Neural cell (in vitro differentiated cells): Measurements from ENCODE around the gene KL. TPM values are rescaled to one million over a fixed set of nuclear protein-coding genes. Genes with fewer than 3 reads are reported as not detected.

ENCODE experiments used
- H2AFZ ChIP-seq: fragments of 200-600, 300-800 bp; sonication (generic), shearing (Covaris generic); 2 replicates; pipeline ENCODE4 v1.6.0; 2014; ENCODE audit warnings: low read depth, mild to moderate bottlenecking, antibody characterized with exemption, low read length, moderate library complexity
- H3F3A ChIP-seq: fragments of 200-600 bp; shearing (Covaris generic); 2 replicates; pipeline ENCODE4 v1.6.1; 2016; ENCODE audit warnings: mild to moderate bottlenecking, moderate library complexity, mixed read lengths, antibody characterized with exemption, low read length; ENCODE audit not compliant: insufficient read depth, poor library complexity, severe bottlenecking
- H3K27ac ChIP-seq: fragments of 200-600, 300-800 bp; sonication (generic), shearing (Covaris generic); 2 replicates; pipeline ENCODE4 v1.5.1; 2014; ENCODE audit warnings: mild to moderate bottlenecking, low read length, moderate library complexity
- H3K27me3 ChIP-seq: fragments of 300-800, 200-600 bp; sonication (generic), shearing (Covaris generic); 2 replicates; pipeline ENCODE4 v1.6.0; 2014; ENCODE audit warnings: mild to moderate bottlenecking, low read depth, low read length, moderate library complexity; ENCODE audit not compliant: insufficient read depth
- H3K36me3 ChIP-seq: fragments of 300-800, 200-600 bp; sonication (generic), shearing (Covaris generic); 2 replicates; pipeline ENCODE4 v1.5.1; 2014; ENCODE audit warnings: mild to moderate bottlenecking, antibody characterized with exemption, low read length, moderate library complexity; ENCODE audit not compliant: insufficient read depth
- H3K4me2 ChIP-seq: fragments of 300-800, 200-600 bp; sonication (generic), shearing (Covaris generic); 2 replicates; pipeline ENCODE4 v1.6.0; 2014; ENCODE audit warnings: mild to moderate bottlenecking, low read length
- H3K4me3 ChIP-seq: fragments of 300-800, 200-600 bp; sonication (generic), shearing (Covaris generic); 2 replicates; pipeline ENCODE4 v1.5.1; 2014; ENCODE audit warnings: mild to moderate bottlenecking, low read length, moderate library complexity
- H3K79me2 ChIP-seq: fragments of 200-600 bp; shearing (Covaris generic); replicated peaks from 2 replicates; pipeline ENCODE4 v1.6.0; 2014; ENCODE audit warnings: mild to moderate bottlenecking, low read length, moderate library complexity; ENCODE audit not compliant: insufficient read depth
- H3K9ac ChIP-seq: fragments of 300-800, 200-600 bp; sonication (generic), shearing (Covaris generic); 2 replicates; pipeline ENCODE4 v1.6.1; 2016; ENCODE audit warnings: mild to moderate bottlenecking, low read length, mixed read lengths
- H3K9me2 ChIP-seq: fragments of 200-600 bp; shearing (Covaris generic); 2 replicates; pipeline ENCODE4 v1.6.1; 2016; ENCODE audit warnings: mild to moderate bottlenecking, low read length, mixed read lengths; ENCODE audit not compliant: insufficient read depth
- H3K9me3 ChIP-seq: fragments of 200-600, 300-800 bp; sonication (generic), shearing (Covaris generic); 2 replicates; pipeline ENCODE4 v1.6.1; 2016; ENCODE audit warnings: mild to moderate bottlenecking, mixed run types, low read length, moderate library complexity, mixed read lengths
- H4K20me1 ChIP-seq: fragments of 200-600 bp; shearing (Covaris generic); 2 replicates; pipeline ENCODE4 v1.6.1; 2016; ENCODE audit warnings: mild to moderate bottlenecking, mixed run types; ENCODE audit not compliant: insufficient read depth
- EP300 ChIP-seq: fragments of 450-650 bp; conservative IDR thresholded peaks from 2 replicates; pipeline ENCODE4 v1.6.1; 2014; ENCODE audit warnings: antibody characterized with exemption, mild to moderate bottlenecking, moderate library complexity; ENCODE audit not compliant: poor library complexity, severe bottlenecking
- EZH2 ChIP-seq: fragments of 200-600, 300-800 bp; shearing (Covaris generic), sonication (generic); IDR thresholded peaks from 2 replicates; pipeline ENCODE4 v1.6.1; 2014; ENCODE audit warnings: antibody characterized with exemption, low read length, borderline replicate concordance, mild to moderate bottlenecking; ENCODE audit not compliant: insufficient read depth, poor library complexity, severe bottlenecking
- MXI1 ChIP-seq: fragments of 450-650 bp; conservative IDR thresholded peaks from 2 replicates; pipeline ENCODE4 v1.6.1; 2014; ENCODE audit warnings: antibody characterized with exemption, mild to moderate bottlenecking; ENCODE audit not compliant: poor library complexity, severe bottlenecking
- POLR2AphosphoS5 ChIP-seq: IDR thresholded peaks from 2 replicates; pipeline ENCODE4 v1.6.1; 2012
- RAD21 ChIP-seq: fragments of 450-650 bp; conservative IDR thresholded peaks from 2 replicates; pipeline ENCODE4 v1.6.1; 2014; ENCODE audit warnings: antibody characterized with exemption, mild to moderate bottlenecking, moderate library complexity
- SMC3 ChIP-seq: fragments of 450-650 bp; conservative IDR thresholded peaks from 2 replicates; pipeline ENCODE4 v1.6.1; 2014; ENCODE audit warnings: antibody characterized with exemption, mild to moderate bottlenecking, moderate library complexity; ENCODE audit not compliant: poor library complexity
- TAF1 ChIP-seq: IDR thresholded peaks from 2 replicates; pipeline ENCODE4 v1.6.1; 2012; ENCODE audit warnings: low read depth
- polyA plus RNA-seq: library from polyadenylated mRNA; depleted of rRNA; stranded (reverse); fragments of >200 nt; gene quantifications from 2 replicates; pipeline ENCODE4 v1.2.3, GENCODE V29; 2014
- TF ChIP-seq, protein P1 (sequence below): IDR thresholded peaks from 2 replicates; pipeline ENCODE4 v1.6.1; 2012; ENCODE audit warnings: borderline replicate concordance
- TF ChIP-seq, protein P2 (sequence below): fragments of 450-650 bp; IDR thresholded peaks from 2 replicates; pipeline ENCODE4 v1.5.1; 2014; ENCODE audit warnings: antibody characterized with exemption, mild to moderate bottlenecking, moderate library complexity; ENCODE audit not compliant: poor library complexity, severe bottlenecking

Gene KL
- polyA plus RNA-seq, 1 donor from 2014 or later, result 0.09 TPM

DNA sequence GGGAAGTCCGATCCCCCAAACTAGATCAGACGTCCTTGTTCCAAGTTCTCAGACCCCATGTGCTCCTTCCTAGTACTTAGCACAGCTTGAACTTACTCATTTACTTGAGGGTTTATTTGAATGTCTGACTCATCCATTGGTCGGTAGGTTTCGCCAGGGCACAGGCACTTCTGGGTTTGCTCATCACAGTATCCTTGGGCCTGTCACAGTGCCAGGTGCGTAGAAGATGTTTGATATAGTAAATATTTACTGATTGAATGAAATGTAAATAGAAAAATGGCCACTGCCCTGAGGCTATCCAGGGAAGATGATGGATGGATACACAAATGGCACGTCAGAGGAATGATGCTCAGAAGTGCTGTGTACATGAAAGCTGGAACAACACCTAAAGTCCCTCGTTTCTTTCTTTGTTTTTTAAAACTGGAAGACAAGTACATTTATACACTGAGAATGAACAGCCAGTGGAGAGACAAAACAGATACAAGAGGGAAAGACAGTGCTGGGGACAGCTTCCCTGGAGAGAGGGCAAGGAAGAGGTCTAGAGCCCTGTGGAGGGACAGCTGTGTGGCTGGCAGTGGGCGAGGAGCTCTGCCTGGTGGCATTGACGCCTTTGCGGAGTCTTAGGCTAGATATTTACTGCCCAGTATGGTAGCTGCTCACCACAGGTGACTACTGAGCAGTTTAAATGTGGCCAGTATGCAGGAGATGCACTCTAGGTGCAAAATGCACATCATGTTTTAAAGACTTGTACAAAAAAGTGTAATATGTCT lies 31.2 kb upstream of the KL start:
- no peak overlapping the region for H2AFZ ChIP-seq
- no peaks in the 10 kb centered on the region for H3K27me3 ChIP-seq
- H3K79me2 ChIP-seq, result no peaks in the 10 kb centered on the region
- H3K9me3 ChIP-seq, result no peaks in the 10 kb centered on the region
- H3K9ac ChIP-seq, result no peak overlapping the region
- no peaks in the 10 kb centered on the region for H3K9me2 ChIP-seq
- no peak overlapping the region for H3K27ac ChIP-seq
- H4K20me1 ChIP-seq, result no peaks in the 10 kb centered on the region
- H3F3A ChIP-seq, result no peaks in the 10 kb centered on the region
- no peak overlapping the region for H3K4me2 ChIP-seq
- H3K4me3 ChIP-seq, result no peak overlapping the region
- TF ChIP-seq EP300, result no peak
- TF ChIP-seq MXI1, result no peak
- TF ChIP-seq TAF1, result no peak
- TF ChIP-seq, protein P1, sequence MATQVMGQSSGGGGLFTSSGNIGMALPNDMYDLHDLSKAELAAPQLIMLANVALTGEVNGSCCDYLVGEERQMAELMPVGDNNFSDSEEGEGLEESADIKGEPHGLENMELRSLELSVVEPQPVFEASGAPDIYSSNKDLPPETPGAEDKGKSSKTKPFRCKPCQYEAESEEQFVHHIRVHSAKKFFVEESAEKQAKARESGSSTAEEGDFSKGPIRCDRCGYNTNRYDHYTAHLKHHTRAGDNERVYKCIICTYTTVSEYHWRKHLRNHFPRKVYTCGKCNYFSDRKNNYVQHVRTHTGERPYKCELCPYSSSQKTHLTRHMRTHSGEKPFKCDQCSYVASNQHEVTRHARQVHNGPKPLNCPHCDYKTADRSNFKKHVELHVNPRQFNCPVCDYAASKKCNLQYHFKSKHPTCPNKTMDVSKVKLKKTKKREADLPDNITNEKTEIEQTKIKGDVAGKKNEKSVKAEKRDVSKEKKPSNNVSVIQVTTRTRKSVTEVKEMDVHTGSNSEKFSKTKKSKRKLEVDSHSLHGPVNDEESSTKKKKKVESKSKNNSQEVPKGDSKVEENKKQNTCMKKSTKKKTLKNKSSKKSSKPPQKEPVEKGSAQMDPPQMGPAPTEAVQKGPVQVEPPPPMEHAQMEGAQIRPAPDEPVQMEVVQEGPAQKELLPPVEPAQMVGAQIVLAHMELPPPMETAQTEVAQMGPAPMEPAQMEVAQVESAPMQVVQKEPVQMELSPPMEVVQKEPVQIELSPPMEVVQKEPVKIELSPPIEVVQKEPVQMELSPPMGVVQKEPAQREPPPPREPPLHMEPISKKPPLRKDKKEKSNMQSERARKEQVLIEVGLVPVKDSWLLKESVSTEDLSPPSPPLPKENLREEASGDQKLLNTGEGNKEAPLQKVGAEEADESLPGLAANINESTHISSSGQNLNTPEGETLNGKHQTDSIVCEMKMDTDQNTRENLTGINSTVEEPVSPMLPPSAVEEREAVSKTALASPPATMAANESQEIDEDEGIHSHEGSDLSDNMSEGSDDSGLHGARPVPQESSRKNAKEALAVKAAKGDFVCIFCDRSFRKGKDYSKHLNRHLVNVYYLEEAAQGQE, result no peak
- no peaks in the 10 kb centered on the region for H3K36me3 ChIP-seq

DNA sequence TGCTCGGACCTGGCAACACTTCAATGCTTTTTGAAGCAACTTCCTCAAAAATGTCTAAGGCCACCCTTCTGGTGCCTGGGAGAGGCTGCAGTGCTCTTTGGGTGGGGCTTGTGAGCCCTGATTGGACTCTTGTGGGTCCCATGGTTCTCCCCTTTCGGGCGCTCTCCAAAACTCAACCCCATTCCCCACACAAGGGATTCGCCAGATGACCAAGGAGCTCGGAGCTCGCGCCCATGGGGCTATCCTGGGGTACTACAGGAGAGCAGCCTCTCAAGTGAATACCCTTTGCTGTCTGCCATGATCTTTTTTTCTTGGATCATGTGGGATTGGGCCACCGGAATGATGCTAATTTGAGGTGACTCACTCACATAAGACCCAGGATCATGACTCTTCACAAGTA lies 29.7 kb upstream of the KL start:
- Histone ChIP-seq H3K9me3 (no peaks in the 10 kb centered on the region), H3K27ac (no peak overlapping the region), H3K79me2 (no peaks in the 10 kb centered on the region), H3K4me2 (no peak overlapping the region), H2AFZ (no peak overlapping the region), H3K9ac (no peak overlapping the region), H3K4me3 (no peak overlapping the region), H3K27me3 (no peaks in the 10 kb centered on the region), H3K9me2 (no peaks in the 10 kb centered on the region), H3F3A (no peaks in the 10 kb centered on the region), H3K36me3 (no peaks in the 10 kb centered on the region), H4K20me1 (no peaks in the 10 kb centered on the region)
- TF ChIP-seq, protein P2, sequence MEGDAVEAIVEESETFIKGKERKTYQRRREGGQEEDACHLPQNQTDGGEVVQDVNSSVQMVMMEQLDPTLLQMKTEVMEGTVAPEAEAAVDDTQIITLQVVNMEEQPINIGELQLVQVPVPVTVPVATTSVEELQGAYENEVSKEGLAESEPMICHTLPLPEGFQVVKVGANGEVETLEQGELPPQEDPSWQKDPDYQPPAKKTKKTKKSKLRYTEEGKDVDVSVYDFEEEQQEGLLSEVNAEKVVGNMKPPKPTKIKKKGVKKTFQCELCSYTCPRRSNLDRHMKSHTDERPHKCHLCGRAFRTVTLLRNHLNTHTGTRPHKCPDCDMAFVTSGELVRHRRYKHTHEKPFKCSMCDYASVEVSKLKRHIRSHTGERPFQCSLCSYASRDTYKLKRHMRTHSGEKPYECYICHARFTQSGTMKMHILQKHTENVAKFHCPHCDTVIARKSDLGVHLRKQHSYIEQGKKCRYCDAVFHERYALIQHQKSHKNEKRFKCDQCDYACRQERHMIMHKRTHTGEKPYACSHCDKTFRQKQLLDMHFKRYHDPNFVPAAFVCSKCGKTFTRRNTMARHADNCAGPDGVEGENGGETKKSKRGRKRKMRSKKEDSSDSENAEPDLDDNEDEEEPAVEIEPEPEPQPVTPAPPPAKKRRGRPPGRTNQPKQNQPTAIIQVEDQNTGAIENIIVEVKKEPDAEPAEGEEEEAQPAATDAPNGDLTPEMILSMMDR, result no peak
- no peak for TF ChIP-seq MXI1
- TF ChIP-seq, protein P1, result no peak
- TF ChIP-seq SMC3, result no peak
- no peak for TF ChIP-seq RAD21
- TF ChIP-seq TAF1, result no peak
- TF ChIP-seq POLR2AphosphoS5, result no peak
- TF ChIP-seq EZH2, result no peak
- TF ChIP-seq EP300, result no peak
